ENCODE measurements around the gene EXPH5.

Gene EXPH5

GRCh38 chr11:108624196-108624925, 30.8 kb upstream of the EXPH5 start:
- peaks cover 9% of the 10 kb centered on the region for H3K27me3 ChIP-seq (ENCODE audit: control insufficient read depth, low read length)
- no peaks in the 10 kb centered on the region for H4K20me1 ChIP-seq (ENCODE audit: control insufficient read depth, insufficient read depth, low read depth, low read length)
- no peak overlapping the region for H3K4me2 ChIP-seq (ENCODE audit: low read length)
- no peaks in the 10 kb centered on the region for H3K79me2 ChIP-seq (ENCODE audit: control insufficient read depth, low read length)
- no peaks in the 10 kb centered on the region for H3F3A ChIP-seq (ENCODE audit: control insufficient read depth, insufficient read depth)
- H3K9me3 ChIP-seq (ENCODE audit: control insufficient read depth, insufficient read depth, low read length) = peaks cover 7% of the 10 kb centered on the region
- no peaks in the 10 kb centered on the region for H3K9me2 ChIP-seq (replicated peaks; ENCODE audit: control insufficient read depth, low read length)
- H3K36me3 ChIP-seq (ENCODE audit: control insufficient read depth, low read length) = no peaks in the 10 kb centered on the region
- no peaks in the 10 kb centered on the region for H3K4me1 ChIP-seq (ENCODE audit: control insufficient read depth, low read length)
- H3K27ac ChIP-seq (ENCODE audit: low read depth, low read length) = no peak overlapping the region
- no peak overlapping the region for H3K4me3 ChIP-seq (ENCODE audit: low read length)
- TF ChIP-seq EZH2phosphoT487 (IDR thresholded peaks at IDR 0.05; ENCODE audit: borderline replicate concordance, low read length) (no peak), CTCF (IDR thresholded peaks at IDR 0.05; ENCODE audit: low read depth, low read length, poor library complexity, severe bottlenecking) (no peak)

DNA sequence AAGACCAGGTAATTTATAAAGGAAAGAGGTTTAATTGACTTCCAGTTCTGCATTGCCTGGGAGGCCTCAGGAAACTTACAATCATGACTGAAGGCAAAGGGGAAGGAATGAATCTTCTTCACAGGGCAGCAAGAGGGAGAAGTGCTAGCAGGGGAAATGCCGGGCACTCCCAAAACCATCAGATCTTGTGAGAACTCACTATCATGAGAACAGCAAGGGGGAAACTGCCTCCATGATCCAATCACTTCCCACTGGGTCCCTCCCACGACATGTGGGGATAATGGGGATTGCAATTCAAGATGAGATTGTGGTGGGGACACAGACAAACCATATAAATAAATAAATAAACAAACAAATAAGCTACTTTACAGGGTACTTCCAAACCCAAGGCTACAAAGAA, 28.8 kb upstream of the EXPH5 start:
- Histone ChIP-seq H3K27me3 (ENCODE audit: control insufficient read depth, low read length) (peaks cover 14% of the 10 kb centered on the region), H3F3A (ENCODE audit: control insufficient read depth, insufficient read depth) (no peaks in the 10 kb centered on the region), H4K20me1 (ENCODE audit: control insufficient read depth, insufficient read depth, low read depth, low read length) (no peaks in the 10 kb centered on the region), H3K9me2 (replicated peaks; ENCODE audit: control insufficient read depth, low read length) (no peaks in the 10 kb centered on the region), H3K36me3 (ENCODE audit: control insufficient read depth, low read length) (no peaks in the 10 kb centered on the region), H3K79me2 (ENCODE audit: control insufficient read depth, low read length) (no peaks in the 10 kb centered on the region), H3K27ac (ENCODE audit: low read depth, low read length) (no peak overlapping the region), H3K4me3 (ENCODE audit: low read length) (no peak overlapping the region), H3K4me2 (ENCODE audit: low read length) (no peak overlapping the region), H3K9me3 (ENCODE audit: control insufficient read depth, insufficient read depth, low read length) (no peaks in the 10 kb centered on the region), H3K4me1 (ENCODE audit: control insufficient read depth, low read length) (no peaks in the 10 kb centered on the region)
- TF ChIP-seq EZH2phosphoT487 (IDR thresholded peaks at IDR 0.05; ENCODE audit: borderline replicate concordance, low read length) = no peak
- TF ChIP-seq CTCF (IDR thresholded peaks at IDR 0.05; ENCODE audit: low read depth, low read length, poor library complexity, severe bottlenecking) = no peak

- Histone ChIP-seq H3K4me3 (ENCODE audit: low read length) (no peak overlapping the region), H3K9me2 (replicated peaks; ENCODE audit: control insufficient read depth, low read length) (no peaks in the 10 kb centered on the region), H3K4me2 (ENCODE audit: low read length) (no peak overlapping the region), H3K36me3 (ENCODE audit: control insufficient read depth, low read length) (no peaks in the 10 kb centered on the region), H4K20me1 (ENCODE audit: control insufficient read depth, insufficient read depth, low read depth, low read length) (no peaks in the 10 kb centered on the region), H3F3A (ENCODE audit: control insufficient read depth, insufficient read depth) (no peaks in the 10 kb centered on the region), H3K27ac (ENCODE audit: low read depth, low read length) (no peak overlapping the region), H3K27me3 (ENCODE audit: control insufficient read depth, low read length) (peaks cover 15% of the 10 kb centered on the region), H3K79me2 (ENCODE audit: control insufficient read depth, low read length) (no peaks in the 10 kb centered on the region), H3K9me3 (ENCODE audit: control insufficient read depth, insufficient read depth, low read length) (no peaks in the 10 kb centered on the region), H3K4me1 (ENCODE audit: control insufficient read depth, low read length) (no peaks in the 10 kb centered on the region)
- TF ChIP-seq EZH2phosphoT487 (IDR thresholded peaks at IDR 0.05; ENCODE audit: borderline replicate concordance, low read length) (no peak), CTCF (IDR thresholded peaks at IDR 0.05; ENCODE audit: low read depth, low read length, poor library complexity, severe bottlenecking) (no peak)
Measured at GRCh38 chr11:108620958-108621772, 27.6 kb upstream of the EXPH5 start.
